Right ventricle myocardium superior (tissue), 1 donor: Measurements from ENCODE around the gene RBM33. TPM values are rescaled to one million over a fixed set of nuclear protein-coding genes. Genes with fewer than 3 reads are reported as not detected.
"Not testable (repeated sequence)": the region's sequence is repeated elsewhere in the genome, so short reads cannot be mapped to it uniquely, and the experiment has no call there.

Source experiments
- ATAC-seq: fragments of 200-7000 bp; cut with Tn5 transposase; one replicate; pipeline ENCODE4 v1.9.1; 2020; ENCODE audit warnings: mild to moderate bottlenecking; ENCODE audit not compliant: poor library complexity
- DNase-seq: peaks from one replicate; pipeline ENCODE4 v3.0.0-alpha.2; 2020
- intact Hi-C: fragments of 100-400 bp; cut with DNase I; formaldehyde crosslinking; loops from one replicate; pipeline ENCODE4 v1.11.2; 2022
- total RNA-seq: library from RNA; stranded (reverse); fragmentation: NEBNext Ultra II Directional; extraction: Animal tissue kit (Norgen Biotek cat#: 25700); gene quantifications from one replicate; pipeline ENCODE4 v1.2.1, GENCODE V29; 2021
- donor health status: DM: no; HTN: yes; CAD: no; lungs with severe emphysema.

RBM33 gene
- total RNA-seq, 1 donor from 2014 or later: 32.8 TPM

GRCh38 chr7:155814316-155815276 is 170.1 kb downstream of the RBM33 start:
- intact Hi-C loops: loop anchor here (5.0 kb wide), 1 partner anchor 658 kb away; no protein-coding TSS in a partner anchor
- ATAC-seq: no peak
- DNase-seq: no peak

- ATAC-seq (peak; percentile 79), DNase-seq (no peak)
- intact Hi-C loops: loop anchor here (5.0 kb wide), 1 partner anchor 657 kb away; no protein-coding TSS in a partner anchor
Measured at GRCh38 chr7:155815332-155816191, 171.1 kb downstream of the RBM33 start.

GRCh38 chr7:155816192-155816508 is 171.7 kb downstream of the RBM33 start:
- no peak for DNase-seq
- intact Hi-C loops: loop anchor here (5.0 kb wide), 1 partner anchor 656 kb away; no protein-coding TSS in a partner anchor
- ATAC-seq: no peak

- intact Hi-C loops: loop anchor here (5.0 kb wide), 1 partner anchor 655 kb away; no protein-coding TSS in a partner anchor
- DNase-seq (no peak), ATAC-seq (no peak)
Measured at GRCh38 chr7:155816996-155817395, 172.5 kb downstream of the RBM33 start.

- DNase-seq, ATAC-seq: not testable (repeated sequence)
- intact Hi-C loops: loop anchor here (5.0 kb wide), 1 partner anchor 655 kb away; no protein-coding TSS in a partner anchor
Measured at GRCh38 chr7:155817515-155817914, 173.1 kb downstream of the RBM33 start.

GRCh38 chr7:155818154-155818819 is 173.8 kb downstream of the RBM33 start:
- intact Hi-C loops: loop anchor here (5.0 kb wide), 1 partner anchor 654 kb away; no protein-coding TSS in a partner anchor
- DNase-seq (no peak), ATAC-seq (no peak)

- DNase-seq: no peak
- no peak for ATAC-seq
- intact Hi-C loops: loop anchor here (5.0 kb wide), 1 partner anchor 654 kb away; no protein-coding TSS in a partner anchor
Measured at GRCh38 chr7:155818820-155819168, 174.3 kb downstream of the RBM33 start.

- no peak for ATAC-seq
- intact Hi-C loops: loop anchor here (5.0 kb wide), 1 partner anchor 653 kb away; no protein-coding TSS in a partner anchor
- DNase-seq: no peak
Measured at GRCh38 chr7:155819186-155819585, 174.7 kb downstream of the RBM33 start.

- no peak for DNase-seq
- ATAC-seq: no peak
- intact Hi-C loops: no loop called here
Measured at GRCh38 chr7:155820246-155820645, 175.8 kb downstream of the RBM33 start.

GRCh38 chr7:155820788-155821187 is 176.3 kb downstream of the RBM33 start:
- DNase-seq: no peak
- intact Hi-C loops: no loop called here
- ATAC-seq: no peak

GRCh38 chr7:155821851-155822250 is 177.4 kb downstream of the RBM33 start:
- DNase-seq: no peak
- intact Hi-C loops: no loop called here
- no peak for ATAC-seq

GRCh38 chr7:155824227-155824886 is 179.9 kb downstream of the RBM33 start:
- intact Hi-C loops: no loop called here
- no peak for DNase-seq
- no peak for ATAC-seq

GRCh38 chr7:155825336-155825735 is 180.9 kb downstream of the RBM33 start:
- ATAC-seq: no peak
- DNase-seq: no peak
- intact Hi-C loops: no loop called here

- DNase-seq (no peak), ATAC-seq (no peak)
- intact Hi-C loops: no loop called here
Measured at GRCh38 chr7:155829796-155830470, 185.5 kb downstream of the RBM33 start.
